DOHH2 (cell line): Measurements from ENCODE around the gene TBC1D4.

Source experiments
- CTCF ChIP-seq: fragments of 200-600 bp; sonication (generic); IDR thresholded peaks from one replicate; pipeline ENCODE4 v1.5.1; 2014; ENCODE audit warnings: antibody characterized with exemption, mild to moderate bottlenecking, low read depth, low read length; ENCODE audit not compliant: poor library complexity, severe bottlenecking
- EZH2phosphoT487 ChIP-seq: fragments of 200-600 bp; sonication (generic); IDR thresholded peaks from 2 replicates; pipeline ENCODE4 v1.6.1; 2017; ENCODE audit warnings: borderline replicate concordance, mild to moderate bottlenecking, antibody characterized with exemption, low read length, moderate library complexity, mixed read lengths

DNA sequence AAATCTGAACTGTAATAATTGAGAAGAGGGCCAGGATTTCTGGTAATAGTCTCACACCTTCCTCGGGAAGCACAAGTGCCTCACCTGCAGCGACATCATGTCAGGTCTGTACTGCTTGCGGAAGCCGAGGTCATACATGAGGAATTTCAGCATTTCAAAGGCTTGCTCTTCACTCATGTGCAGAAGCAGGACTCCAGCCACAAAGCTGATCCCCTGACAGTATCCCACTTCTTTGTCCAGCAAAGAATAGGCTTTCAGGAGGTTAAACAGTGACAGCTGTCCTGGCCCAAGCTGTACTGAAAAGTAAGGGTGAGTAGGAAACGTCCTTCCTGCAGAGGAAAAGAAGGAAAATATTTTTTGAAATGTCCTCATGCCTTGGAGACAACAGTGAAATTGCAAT lies 182.7 kb downstream of the TBC1D4 start:
- no peak for TF ChIP-seq CTCF
- no peak for TF ChIP-seq EZH2phosphoT487
